HG03196 (cell line): ENCODE data around the gene FAS.

ENCODE experiments used
- ATAC-seq: cut with Tn5 transposase; IDR thresholded peaks from one replicate; pipeline ENCODE4 v1.9.1; 2021; ENCODE audit not compliant: unreplicated experiment

Gene FAS

GRCh38 chr10:88990384-88991160 is at the start of gene FAS:
FAS (plus strand) TSS chr10:88990798; CDS start chr10:88990877, 79 bp downstream.
- peak; percentile 60 for ATAC-seq

GRCh38 chr10:88941026-88941425 is 49.6 kb upstream of the FAS start:
- ATAC-seq = no peak

GRCh38 chr10:88943778-88944177 is 46.8 kb upstream of the FAS start:
- no peak for ATAC-seq

- no peak for ATAC-seq
These were observed 45.8 kb upstream of the FAS start for GRCh38 chr10:88944813-88945212.

GRCh38 chr10:88946200-88946599 is 44.4 kb upstream of the FAS start:
- ATAC-seq = no peak

GRCh38 chr10:88946965-88947590 is 43.5 kb upstream of the FAS start:
- no peak for ATAC-seq

- no peak for ATAC-seq
These were observed 41.5 kb upstream of the FAS start for GRCh38 chr10:88949051-88949450.

- ATAC-seq = no peak
These were observed 40.4 kb upstream of the FAS start for GRCh38 chr10:88949912-88950837.

GRCh38 chr10:88952647-88953111 is 37.9 kb upstream of the FAS start, which contains the start of gene ACTA2:
ACTA2 (minus strand) TSS chr10:88952773; CDS start chr10:88948930, 3,843 bp downstream.
- ATAC-seq = no peak

- no peak for ATAC-seq
These were observed 36.9 kb upstream of the FAS start for GRCh38 chr10:88953662-88954061.

GRCh38 chr10:88954458-88955083 is 36.0 kb upstream of the FAS start:
- no peak for ATAC-seq

GRCh38 chr10:88957381-88957780 is 33.2 kb upstream of the FAS start:
- ATAC-seq = no peak

- no peak for ATAC-seq
These were observed 31.9 kb upstream of the FAS start for GRCh38 chr10:88958721-88959120.

- ATAC-seq = no peak
These were observed 29.8 kb upstream of the FAS start for GRCh38 chr10:88960802-88961201.

GRCh38 chr10:88961266-88961665 is 29.3 kb upstream of the FAS start:
- no peak for ATAC-seq

- ATAC-seq = no peak
These were observed 28.3 kb upstream of the FAS start for GRCh38 chr10:88962336-88962735.

- no peak for ATAC-seq
These were observed 27.3 kb upstream of the FAS start for GRCh38 chr10:88963318-88963717.

GRCh38 chr10:88964360-88964759 is 26.2 kb upstream of the FAS start:
- no peak for ATAC-seq

GRCh38 chr10:88964869-88965415 is 25.7 kb upstream of the FAS start:
- ATAC-seq = no peak

- no peak for ATAC-seq
These were observed 23.8 kb upstream of the FAS start for GRCh38 chr10:88966797-88967196.

GRCh38 chr10:88968391-88968790 is 22.2 kb upstream of the FAS start:
- ATAC-seq = no peak
